HepG2 (cell line): ENCODE data around the gene VGLL4. TPM values are rescaled to one million over a fixed set of nuclear protein-coding genes. Genes with fewer than 3 reads are reported as not detected.

Experiments
- CEBPB ChIP-seq: IDR thresholded peaks from 2 replicates; pipeline ENCODE4 v1.6.1; 2011; ENCODE audit warnings: low read depth, low read length, improper control_type of control experiment, borderline replicate concordance
- ELF1 ChIP-seq: sonication (generic); formaldehyde crosslinking; IDR thresholded peaks from 2 replicates; pipeline ENCODE4 v1.4.0; 2020; ENCODE audit warnings: missing genetic modification reagents
- EZH2 ChIP-seq: conservative IDR thresholded peaks from 2 replicates; pipeline ENCODE4 v1.6.1; 2012; ENCODE audit warnings: mild to moderate bottlenecking, low read depth, low read length, moderate library complexity
- FOXA1 ChIP-seq, 2 experiments: fragments of 450-650 bp in 1 of 2; sonication (generic) in 1 of 2; formaldehyde crosslinking in 1 of 2; IDR thresholded peaks; 2 replicates each; pipeline versions ENCODE4 v1.4.0 to v1.6.1; 2016 to 2020; ENCODE audit warnings: missing genetic modification reagents in 1 of 2
- FOXA3 ChIP-seq: IDR thresholded peaks from 2 replicates; pipeline ENCODE4 v1.6.1; 2016; ENCODE audit warnings: missing genetic modification reagents, missing compliant biosample characterization
- GABPB1 ChIP-seq: IDR thresholded peaks from 2 replicates; pipeline ENCODE4 v1.6.1; 2016; ENCODE audit warnings: mild to moderate bottlenecking, missing genetic modification reagents, moderate library complexity, missing compliant biosample characterization
- KDM6A ChIP-seq: IDR thresholded peaks from 2 replicates; pipeline ENCODE4 v1.6.1; 2016; ENCODE audit warnings: low read depth
- MLX ChIP-seq: IDR thresholded peaks from 2 replicates; pipeline ENCODE4 v1.6.1; 2016
- NFE2L2 ChIP-seq: fragments of 150-350 bp; IDR thresholded peaks from 2 replicates; pipeline ENCODE4 v1.6.1; 2014; ENCODE audit warnings: low read length
- PBX2 ChIP-seq: IDR thresholded peaks from 2 replicates; pipeline ENCODE4 v1.6.1; 2016; ENCODE audit warnings: control low read depth
- PRMT3 ChIP-seq: sonication (generic); formaldehyde crosslinking; IDR thresholded peaks from 2 replicates; pipeline ENCODE4 v1.8.1; 2022; ENCODE audit warnings: low read depth, mild to moderate bottlenecking, moderate library complexity, missing genetic modification reagents, borderline replicate concordance
- RAD51 ChIP-seq: fragments of 450-650 bp; IDR thresholded peaks from 2 replicates; pipeline ENCODE4 v1.6.1; 2016; ENCODE audit warnings: borderline replicate concordance
- RCOR2 ChIP-seq: IDR thresholded peaks from 2 replicates; pipeline ENCODE4 v1.6.1; 2016; ENCODE audit warnings: missing biosample characterization, missing genetic modification reagents
- REPIN1 ChIP-seq: sonication (generic); formaldehyde crosslinking; IDR thresholded peaks from 2 replicates; pipeline ENCODE4 v1.8.0; 2022; ENCODE audit warnings: missing genetic modification reagents, low read depth, mild to moderate bottlenecking, borderline replicate concordance
- SMAD9 ChIP-seq: sonication (generic); formaldehyde crosslinking; IDR thresholded peaks from 2 replicates; pipeline ENCODE4 v1.5.1; 2020; ENCODE audit warnings: mild to moderate bottlenecking, missing genetic modification reagents
- TGIF2 ChIP-seq: IDR thresholded peaks from 2 replicates; pipeline ENCODE4 v1.6.1; 2016; ENCODE audit warnings: control low read depth, missing compliant biosample characterization
- TSC22D2 ChIP-seq: sonication (generic); formaldehyde crosslinking; IDR thresholded peaks from 2 replicates; pipeline ENCODE4 v1.5.1; 2020; ENCODE audit warnings: missing genetic modification reagents, mild to moderate bottlenecking, borderline replicate concordance
- ZBTB42 ChIP-seq: sonication (generic); formaldehyde crosslinking; IDR thresholded peaks from 2 replicates; pipeline ENCODE4 v1.5.0; 2020; ENCODE audit warnings: mild to moderate bottlenecking, missing genetic modification reagents
- ZNF260 ChIP-seq: sonication (generic); formaldehyde crosslinking; IDR thresholded peaks from 2 replicates; pipeline ENCODE4 v1.4.0; 2020; ENCODE audit warnings: missing genetic modification reagents, low read depth, mild to moderate bottlenecking, borderline replicate concordance
- ZNF280B ChIP-seq: sonication (generic); formaldehyde crosslinking; IDR thresholded peaks from 2 replicates; pipeline ENCODE4 v1.5.0; 2020; ENCODE audit warnings: missing genetic modification reagents, mild to moderate bottlenecking, borderline replicate concordance
- ZNF3 ChIP-seq: IDR thresholded peaks from 2 replicates; pipeline ENCODE4 v1.7.0; 2017; ENCODE audit warnings: inconsistent platforms
- ZNF670 ChIP-seq: sonication (generic); formaldehyde crosslinking; IDR thresholded peaks from 2 replicates; pipeline ENCODE4 v1.8.0; 2022; ENCODE audit warnings: mild to moderate bottlenecking, missing genetic modification reagents, borderline replicate concordance
- ZSCAN22 ChIP-seq: sonication (generic); formaldehyde crosslinking; IDR thresholded peaks from 2 replicates; pipeline ENCODE4 v1.4.0; 2020; ENCODE audit warnings: mild to moderate bottlenecking, missing genetic modification reagents
- polyA plus RNA-seq, 8 experiments: library from polyadenylated mRNA; depleted of rRNA in 3 of 8; stranded (reverse) in 7 of 8; unstranded in 1 of 8; fragments of >200 nt; fragmentation: Illumina TruSeq in 4 of 8; extraction: Trizol in 4 of 8; gene quantifications; 2 replicates each; pipeline versions ENCODE4 v1.2.1 to v1.2.3, GENCODE V29; 2011 to 2016; ENCODE audit warnings: low read depth in 4 of 8, missing spikeins in 1 of 8, mixed read lengths in 1 of 8; ENCODE audit not compliant: insufficient read depth in 1 of 8
- total RNA-seq, 5 experiments: library from RNA; depleted of rRNA; stranded (reverse); fragments of >200 nt; fragmentation: Illumina TruSeq; extraction: Trizol; gene quantifications; 2 replicates each; pipeline ENCODE4 v1.2.3, GENCODE V29; 2016; ENCODE audit warnings: low read depth in 1 of 5
- TF ChIP-seq, protein P1 (sequence below): IDR thresholded peaks from 2 replicates; pipeline ENCODE4 v1.6.1; 2016; ENCODE audit warnings: missing compliant biosample characterization, missing genetic modification reagents, borderline replicate concordance
- TF ChIP-seq, protein P2 (sequence below): sonication (generic); formaldehyde crosslinking; IDR thresholded peaks from 2 replicates; pipeline ENCODE4 v1.5.0; 2020; ENCODE audit warnings: mild to moderate bottlenecking, missing genetic modification reagents

Gene VGLL4
- total and polyA plus RNA-seq, 2 of the 13 experiments (the other 11 are each of a cell fraction or from before 2014, with no cell fraction given) = 23.2 to 39.0 TPM

DNA sequence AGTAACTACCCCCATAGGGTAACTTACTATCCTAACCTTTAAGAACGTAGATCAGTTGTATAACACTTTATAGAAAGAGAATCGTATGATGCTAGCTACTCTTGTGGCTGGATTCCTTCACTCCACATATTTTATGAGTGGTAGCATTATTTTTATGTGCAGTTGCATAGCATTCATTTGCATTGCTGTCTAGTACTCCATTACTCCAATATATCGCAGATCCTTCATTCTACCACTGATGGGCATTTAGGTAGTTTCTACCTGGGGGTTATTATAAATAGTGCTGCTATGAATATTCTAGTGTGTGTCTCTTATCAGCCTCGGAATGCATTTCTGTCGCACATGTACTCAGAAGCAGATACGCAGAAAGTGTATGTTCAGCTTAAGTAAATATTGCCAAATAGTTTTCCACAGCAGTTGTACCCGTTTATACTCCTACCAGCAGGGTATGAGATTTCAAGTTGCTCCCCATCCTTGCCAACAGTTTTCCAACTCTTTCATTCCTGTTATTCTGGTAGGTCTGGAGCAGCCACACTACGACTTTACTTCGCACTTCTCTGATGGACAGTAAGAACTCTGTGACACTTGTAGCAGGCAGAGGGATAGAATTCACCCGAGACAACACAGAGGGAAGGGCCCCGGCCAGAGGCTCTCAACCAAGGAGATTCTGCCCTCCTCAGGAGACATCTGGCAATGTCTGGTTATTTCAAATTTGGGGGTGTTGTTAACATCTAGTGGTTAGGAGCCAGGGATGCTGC lies 9.8 kb upstream of the VGLL4 start (continued):
- TF ChIP-seq ZNF280B (CRISPR knock-in tag) (no peak), EZH2 (no peak), KDM6A (CRISPR knock-in tag) (no peak), ZNF260 (CRISPR knock-in tag) (peak; percentile 87; the same call in 1 of the 2 replicates), TGIF2 (no peak), ZSCAN22 (CRISPR knock-in tag) (no peak), ELF1 (CRISPR knock-in tag) (no peak), NFE2L2 (no peak), ZNF3 (peak; percentile 72), ZNF670 (CRISPR knock-in tag) (no peak), SMAD9 (CRISPR knock-in tag) (no peak), PRMT3 (no peak), FOXA3 (CRISPR knock-in tag) (peak; percentile 85), GABPB1 (no peak), TSC22D2 (CRISPR knock-in tag) (no peak), RAD51 (no peak), CEBPB (no peak; the same call in 1 of the 2 replicates), PBX2 (no peak), MLX (CRISPR knock-in tag) (no peak), REPIN1 (no peak), ZBTB42 (CRISPR knock-in tag) (no peak), FOXA1 (IDR thresholded peaks at IDR 0.05) (no peak), FOXA1 (CRISPR knock-in tag; IDR thresholded peaks at IDR 0.05) (peak; percentile 84), RCOR2 (CRISPR knock-in tag) (no peak)
- TF ChIP-seq, protein P1, sequence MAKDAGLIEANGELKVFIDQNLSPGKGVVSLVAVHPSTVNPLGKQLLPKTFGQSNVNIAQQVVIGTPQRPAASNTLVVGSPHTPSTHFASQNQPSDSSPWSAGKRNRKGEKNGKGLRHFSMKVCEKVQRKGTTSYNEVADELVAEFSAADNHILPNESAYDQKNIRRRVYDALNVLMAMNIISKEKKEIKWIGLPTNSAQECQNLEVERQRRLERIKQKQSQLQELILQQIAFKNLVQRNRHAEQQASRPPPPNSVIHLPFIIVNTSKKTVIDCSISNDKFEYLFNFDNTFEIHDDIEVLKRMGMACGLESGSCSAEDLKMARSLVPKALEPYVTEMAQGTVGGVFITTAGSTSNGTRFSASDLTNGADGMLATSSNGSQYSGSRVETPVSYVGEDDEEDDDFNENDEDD (CRISPR knock-in tag) = no peak
- TF ChIP-seq, protein P2, sequence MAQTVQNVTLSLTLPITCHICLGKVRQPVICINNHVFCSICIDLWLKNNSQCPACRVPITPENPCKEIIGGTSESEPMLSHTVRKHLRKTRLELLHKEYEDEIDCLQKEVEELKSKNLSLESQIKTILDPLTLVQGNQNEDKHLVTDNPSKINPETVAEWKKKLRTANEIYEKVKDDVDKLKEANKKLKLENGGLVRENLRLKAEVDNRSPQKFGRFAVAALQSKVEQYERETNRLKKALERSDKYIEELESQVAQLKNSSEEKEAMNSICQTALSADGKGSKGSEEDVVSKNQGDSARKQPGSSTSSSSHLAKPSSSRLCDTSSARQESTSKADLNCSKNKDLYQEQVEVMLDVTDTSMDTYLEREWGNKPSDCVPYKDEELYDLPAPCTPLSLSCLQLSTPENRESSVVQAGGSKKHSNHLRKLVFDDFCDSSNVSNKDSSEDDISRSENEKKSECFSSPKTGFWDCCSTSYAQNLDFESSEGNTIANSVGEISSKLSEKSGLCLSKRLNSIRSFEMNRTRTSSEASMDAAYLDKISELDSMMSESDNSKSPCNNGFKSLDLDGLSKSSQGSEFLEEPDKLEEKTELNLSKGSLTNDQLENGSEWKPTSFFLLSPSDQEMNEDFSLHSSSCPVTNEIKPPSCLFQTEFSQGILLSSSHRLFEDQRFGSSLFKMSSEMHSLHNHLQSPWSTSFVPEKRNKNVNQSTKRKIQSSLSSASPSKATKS (CRISPR knock-in tag) = no peak
